Activated CD4-positive, alpha-beta T cell treated with anti-CD3 and anti-CD28 coated beads for 4 hours (primary cell): ENCODE results near the gene TMEM170B.

Experiments used
- DNase-seq, 2 donors: peaks; one replicate each; pipeline ENCODE4 v3.0.0-alpha.2; 2020

TMEM170B gene

DNA sequence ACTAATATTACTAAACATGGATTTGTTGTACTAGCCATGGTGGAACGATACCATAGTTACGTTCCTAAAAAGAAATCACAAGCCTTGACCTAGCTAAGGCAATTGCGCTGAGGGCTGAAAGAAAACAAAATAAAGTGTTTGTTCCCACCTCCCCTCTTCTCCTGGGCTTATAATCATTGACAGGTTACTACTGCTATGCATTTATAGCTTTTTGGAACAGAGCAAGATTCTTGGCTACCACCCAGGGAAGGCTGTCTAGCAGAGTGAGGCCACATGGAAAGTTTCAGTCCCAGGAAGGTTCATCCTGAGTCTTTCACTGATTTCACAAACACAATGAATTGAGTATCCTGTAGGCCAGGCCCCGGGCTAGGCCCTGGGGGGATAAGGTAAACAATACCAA is 84.6 kb downstream of the TMEM170B start:
- DNase-seq, result no peak

DNA sequence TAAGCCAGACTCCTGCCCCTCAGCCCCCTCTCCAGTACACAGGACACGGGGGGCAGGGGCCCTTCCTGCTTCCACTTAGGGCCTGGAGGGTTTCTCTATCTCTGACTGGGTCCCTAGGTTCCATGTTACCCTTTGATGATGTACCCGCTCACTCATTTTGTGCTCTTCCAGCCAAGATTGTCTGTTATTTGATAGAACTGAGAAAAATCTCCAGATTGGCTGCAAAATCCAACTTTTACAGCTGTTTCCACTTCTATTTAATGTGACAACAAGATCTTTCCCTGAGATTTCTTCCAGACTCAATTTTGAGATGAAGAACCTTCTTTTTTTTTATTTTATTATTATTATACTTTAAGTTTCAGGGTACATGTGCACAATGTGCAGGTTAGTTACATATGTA is 85.7 kb downstream of the TMEM170B start:
- DNase-seq, result no peak

DNA sequence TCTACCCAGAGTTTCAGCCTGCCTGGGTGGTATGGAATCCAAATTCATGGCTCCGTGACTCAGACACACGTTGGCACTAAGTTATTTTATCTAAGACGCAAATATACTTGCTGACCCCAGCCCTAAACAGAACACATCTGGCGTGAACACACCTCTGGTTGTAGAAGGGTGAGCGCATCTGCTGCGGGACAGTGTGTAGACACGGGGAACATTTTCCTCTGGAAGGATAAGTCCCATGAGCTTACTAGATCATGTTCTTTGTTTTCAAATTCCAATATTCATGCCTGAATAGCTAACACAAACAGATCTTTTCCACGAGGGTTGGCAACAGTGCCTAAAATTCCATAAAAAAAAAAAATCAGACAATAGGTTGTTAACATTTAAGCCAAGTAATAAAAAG is 87.8 kb downstream of the TMEM170B start:
- no peak for DNase-seq

DNA sequence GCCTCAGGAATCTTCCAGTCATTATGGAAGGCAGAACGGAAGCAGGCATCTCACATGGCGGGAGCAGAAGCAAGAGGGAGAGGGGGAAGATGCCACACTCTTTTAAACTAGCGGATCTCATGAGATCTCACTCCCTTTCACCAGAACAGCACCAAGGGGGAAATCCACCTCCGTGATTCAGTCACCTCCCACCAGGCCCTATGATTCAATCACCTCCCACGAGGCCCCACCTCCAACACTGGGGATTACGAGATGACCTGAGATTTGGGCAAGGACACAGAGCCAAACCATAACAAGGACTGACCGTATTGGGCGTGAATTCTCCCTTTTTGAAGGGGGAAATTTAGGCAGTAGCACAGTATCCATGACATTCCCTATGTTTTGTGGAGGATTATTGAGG is 88.8 kb downstream of the TMEM170B start:
- no peak for DNase-seq

DNA sequence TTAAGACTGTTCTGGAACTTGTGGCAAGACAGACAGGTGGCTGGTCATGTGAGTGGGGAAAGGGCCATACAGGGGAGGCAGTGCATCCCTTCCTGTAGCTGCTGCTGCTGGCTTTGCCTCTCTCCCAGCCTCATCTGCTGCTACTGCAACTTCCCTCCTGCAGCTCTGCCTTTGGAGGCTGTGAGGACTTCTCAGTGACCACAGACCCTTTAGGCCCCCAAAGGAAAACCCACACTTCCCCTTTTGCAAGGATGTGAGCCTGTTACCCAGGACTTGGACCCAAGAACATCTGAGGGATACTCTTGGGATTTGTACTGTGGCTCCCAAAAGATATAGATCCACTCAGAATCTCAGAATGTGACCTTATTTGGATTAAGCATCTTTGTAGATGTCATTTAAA is 91.0 kb downstream of the TMEM170B start:
- DNase-seq, result no peak

DNA sequence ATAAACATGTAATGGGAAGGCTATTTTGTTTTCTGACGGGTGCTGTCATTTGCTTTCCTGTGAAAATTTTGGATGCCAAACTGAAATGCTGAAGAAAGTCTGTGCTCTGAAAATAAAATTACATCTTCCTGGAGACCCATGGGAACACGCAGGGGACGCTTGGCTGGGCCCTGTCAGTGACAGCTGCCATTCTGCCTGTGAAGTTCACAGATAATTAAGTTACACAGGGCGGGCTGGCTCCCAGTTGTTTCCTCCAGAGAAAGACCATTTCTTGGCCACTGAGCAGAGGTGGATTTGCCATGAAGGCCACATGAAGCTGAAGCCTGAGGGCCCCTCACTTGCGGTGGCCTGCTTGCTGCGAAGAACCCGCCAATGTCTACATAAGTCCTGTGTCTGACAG is 93.5 kb downstream of the TMEM170B start:
- DNase-seq, result no peak

DNA sequence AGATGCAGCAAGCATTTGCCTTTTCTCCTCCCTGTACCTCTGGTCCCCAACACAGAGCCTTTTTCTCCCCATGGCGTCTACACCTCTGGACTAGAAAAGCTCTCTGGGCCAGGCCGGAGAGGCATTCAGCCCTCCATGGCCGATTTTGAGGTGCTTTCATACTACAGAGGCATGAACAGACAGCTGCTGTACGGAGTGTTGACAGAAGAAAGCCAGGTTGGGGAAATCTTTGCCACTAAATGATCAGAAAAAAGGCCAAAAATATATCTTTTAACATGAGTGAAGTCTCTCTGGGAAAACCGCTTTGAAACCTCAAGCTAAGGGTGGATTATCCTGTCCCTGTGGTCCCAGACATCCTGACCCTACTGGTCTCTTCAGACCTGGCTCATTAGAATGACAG is 94.0 kb downstream of the TMEM170B start:
- DNase-seq, result no peak

DNA sequence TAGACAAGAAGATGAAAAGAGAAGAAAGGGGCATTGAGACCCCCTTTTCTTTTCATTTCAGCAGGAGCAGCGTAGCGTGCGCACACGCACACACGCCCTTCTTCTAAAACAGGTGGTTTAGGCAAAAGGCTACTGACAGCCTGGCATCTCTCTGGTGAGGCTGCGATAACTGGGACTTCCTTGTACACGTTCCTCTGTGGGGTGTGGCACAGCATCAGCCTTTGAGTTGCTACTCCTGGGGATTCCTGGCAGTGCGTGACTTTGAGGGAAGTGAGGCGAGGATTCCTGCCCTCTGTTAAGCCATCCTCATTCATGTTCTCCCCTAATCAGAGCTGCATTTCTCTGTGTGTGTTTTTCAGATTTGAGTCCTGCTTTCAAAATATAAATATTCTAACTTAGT is 94.7 kb downstream of the TMEM170B start:
- no peak for DNase-seq

DNA sequence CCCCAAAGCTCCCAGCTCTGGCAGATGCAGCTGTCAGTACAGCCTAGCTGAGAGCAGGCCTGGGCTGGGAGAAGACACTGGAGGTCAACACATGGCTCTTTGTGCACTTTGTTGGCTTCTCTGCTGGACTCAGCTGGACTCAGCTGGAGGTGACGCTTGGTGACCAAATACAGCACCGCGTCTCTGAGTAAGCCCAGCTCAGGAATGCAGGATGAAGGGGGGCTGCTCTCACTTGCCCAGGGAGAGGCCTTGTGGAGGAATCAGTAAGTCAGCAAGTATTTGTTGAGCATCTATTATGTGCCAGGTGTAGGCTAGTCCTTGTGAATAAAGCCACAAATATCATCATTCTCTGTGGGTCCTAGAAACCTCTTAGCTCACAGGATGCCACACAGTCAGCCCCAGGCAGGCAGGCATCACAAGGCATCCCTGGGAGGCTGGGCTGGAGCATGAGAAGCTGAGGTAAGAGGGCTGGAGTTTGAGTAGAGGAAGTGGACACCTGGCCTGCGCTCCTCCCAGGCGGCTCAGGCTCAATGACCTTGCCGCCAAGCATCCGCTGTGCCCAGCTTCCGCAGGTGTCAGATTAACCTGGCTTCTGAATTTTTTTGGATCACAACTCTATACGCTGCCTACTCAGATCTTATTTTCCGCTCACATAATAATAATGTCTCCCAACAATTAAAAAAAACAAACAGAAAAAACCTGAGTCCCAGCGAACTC is 95.4 kb downstream of the TMEM170B start:
- no peak for DNase-seq
